ENCODE results near the gene AIG1.

The AIG1 gene

DNA sequence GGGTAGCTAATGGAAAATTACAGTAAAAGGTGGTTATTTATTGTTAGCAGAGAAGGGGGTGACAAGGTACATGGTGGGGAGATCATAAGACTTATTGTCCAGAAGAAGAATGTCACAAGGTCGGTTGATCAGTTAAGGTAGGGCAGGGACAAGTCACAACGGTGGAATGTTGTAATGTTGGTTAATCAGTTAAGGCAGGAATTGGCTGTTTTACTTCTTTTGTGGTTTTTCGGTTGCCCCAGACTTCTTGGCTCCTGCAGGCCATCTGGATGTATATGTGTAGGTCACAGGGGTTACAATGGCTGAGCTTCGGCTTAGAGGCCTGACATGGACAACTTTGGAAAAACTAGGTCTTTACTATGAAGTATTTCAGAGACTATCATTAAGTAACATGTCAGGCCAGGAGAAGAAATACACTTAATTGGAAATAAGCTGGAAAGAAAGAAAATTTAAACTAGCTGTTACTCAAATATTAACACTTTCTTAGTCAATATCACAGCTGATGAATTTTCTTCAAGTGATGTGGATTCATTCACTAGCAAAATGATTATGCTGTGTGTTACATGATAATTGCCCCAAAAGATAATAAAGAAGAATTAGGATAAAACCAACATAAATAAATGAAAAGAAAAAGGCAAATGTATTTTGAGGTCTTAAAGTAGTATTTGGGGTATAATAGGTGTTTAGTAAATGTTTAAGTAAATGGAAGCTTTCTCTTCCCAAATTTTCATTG lies 4.4 kb downstream of the AIG1 start:
- Histone ChIP-seq H4K20me1 (ENCODE audit: insufficient read depth) (no peaks in the 10 kb centered on the region), H3K27me3 (ENCODE audit: insufficient read depth, low read depth) (no peaks in the 10 kb centered on the region), H3K36me3 (ENCODE audit: insufficient read depth) (no peaks in the 10 kb centered on the region), H3K79me2 (ENCODE audit: insufficient read depth, low read depth) (no peaks in the 10 kb centered on the region), H2AFZ (ENCODE audit: low read depth) (no peak overlapping the region), H3K4me3 (IDR thresholded peaks at IDR 0.05; ENCODE audit: insufficient read depth, low read depth, low read length) (no peak overlapping the region), H3K4me2 (no peak overlapping the region), H3K9ac (no peak overlapping the region), H3K4me1 (ENCODE audit: low read depth, poor library complexity, severe bottlenecking) (peaks cover 9% of the 10 kb centered on the region), H3K27ac (no peak overlapping the region)
- TF ChIP-seq, protein P1, sequence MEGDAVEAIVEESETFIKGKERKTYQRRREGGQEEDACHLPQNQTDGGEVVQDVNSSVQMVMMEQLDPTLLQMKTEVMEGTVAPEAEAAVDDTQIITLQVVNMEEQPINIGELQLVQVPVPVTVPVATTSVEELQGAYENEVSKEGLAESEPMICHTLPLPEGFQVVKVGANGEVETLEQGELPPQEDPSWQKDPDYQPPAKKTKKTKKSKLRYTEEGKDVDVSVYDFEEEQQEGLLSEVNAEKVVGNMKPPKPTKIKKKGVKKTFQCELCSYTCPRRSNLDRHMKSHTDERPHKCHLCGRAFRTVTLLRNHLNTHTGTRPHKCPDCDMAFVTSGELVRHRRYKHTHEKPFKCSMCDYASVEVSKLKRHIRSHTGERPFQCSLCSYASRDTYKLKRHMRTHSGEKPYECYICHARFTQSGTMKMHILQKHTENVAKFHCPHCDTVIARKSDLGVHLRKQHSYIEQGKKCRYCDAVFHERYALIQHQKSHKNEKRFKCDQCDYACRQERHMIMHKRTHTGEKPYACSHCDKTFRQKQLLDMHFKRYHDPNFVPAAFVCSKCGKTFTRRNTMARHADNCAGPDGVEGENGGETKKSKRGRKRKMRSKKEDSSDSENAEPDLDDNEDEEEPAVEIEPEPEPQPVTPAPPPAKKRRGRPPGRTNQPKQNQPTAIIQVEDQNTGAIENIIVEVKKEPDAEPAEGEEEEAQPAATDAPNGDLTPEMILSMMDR (conservative IDR thresholded peaks at IDR 0.05; ENCODE audit: low read depth, low read length): no peak

GRCh38 chr6:143068001-143068400 lies 7.3 kb downstream of the AIG1 start:
- no peak overlapping the region for H2AFZ ChIP-seq (ENCODE audit: low read depth)
- no peak overlapping the region for H3K27ac ChIP-seq
- TF ChIP-seq, protein P1 (conservative IDR thresholded peaks at IDR 0.05; ENCODE audit: low read depth, low read length): no peak
- H3K4me2 ChIP-seq: no peak overlapping the region
- no peaks in the 10 kb centered on the region for H4K20me1 ChIP-seq (ENCODE audit: insufficient read depth)
- no peaks in the 10 kb centered on the region for H3K79me2 ChIP-seq (ENCODE audit: insufficient read depth, low read depth)
- H3K36me3 ChIP-seq (ENCODE audit: insufficient read depth): no peaks in the 10 kb centered on the region
- no peaks in the 10 kb centered on the region for H3K4me1 ChIP-seq (ENCODE audit: low read depth, poor library complexity, severe bottlenecking)
- no peak overlapping the region for H3K9ac ChIP-seq
- H3K4me3 ChIP-seq (IDR thresholded peaks at IDR 0.05; ENCODE audit: insufficient read depth, low read depth, low read length): no peak overlapping the region
- no peaks in the 10 kb centered on the region for H3K27me3 ChIP-seq (ENCODE audit: insufficient read depth, low read depth)

DNA sequence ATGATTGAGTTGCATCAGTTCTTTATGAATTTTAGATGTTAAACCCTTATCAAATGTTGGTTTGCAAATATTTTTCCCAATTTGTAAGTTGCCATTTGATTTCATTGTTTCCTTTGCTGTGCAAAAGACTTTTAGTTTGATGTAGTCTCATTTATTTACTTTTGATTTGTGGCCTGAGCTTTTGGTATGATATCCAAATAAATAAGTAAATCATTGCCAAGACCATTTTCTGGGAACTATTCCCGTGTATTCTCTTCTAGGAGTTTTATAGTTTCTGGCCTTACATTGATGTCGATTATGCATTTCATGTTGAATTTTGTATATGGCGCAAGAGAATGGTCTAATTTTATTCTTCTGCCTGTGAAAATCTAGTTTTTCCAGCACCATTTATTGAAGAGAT lies 13.4 kb downstream of the AIG1 start:
- H4K20me1 ChIP-seq (ENCODE audit: insufficient read depth): no peaks in the 10 kb centered on the region
- no peaks in the 10 kb centered on the region for H3K79me2 ChIP-seq (ENCODE audit: insufficient read depth, low read depth)
- no peak overlapping the region for H3K4me2 ChIP-seq
- H3K9ac ChIP-seq: no peak overlapping the region
- H2AFZ ChIP-seq (ENCODE audit: low read depth): no peak overlapping the region
- TF ChIP-seq, protein P1 (conservative IDR thresholded peaks at IDR 0.05; ENCODE audit: low read depth, low read length): no peak
- H3K4me1 ChIP-seq (ENCODE audit: low read depth, poor library complexity, severe bottlenecking): no peaks in the 10 kb centered on the region
- H3K27ac ChIP-seq: no peak overlapping the region
- H3K27me3 ChIP-seq (ENCODE audit: insufficient read depth, low read depth): no peaks in the 10 kb centered on the region
- no peak overlapping the region for H3K4me3 ChIP-seq (IDR thresholded peaks at IDR 0.05; ENCODE audit: insufficient read depth, low read depth, low read length)
- H3K36me3 ChIP-seq (ENCODE audit: insufficient read depth): no peaks in the 10 kb centered on the region

DNA sequence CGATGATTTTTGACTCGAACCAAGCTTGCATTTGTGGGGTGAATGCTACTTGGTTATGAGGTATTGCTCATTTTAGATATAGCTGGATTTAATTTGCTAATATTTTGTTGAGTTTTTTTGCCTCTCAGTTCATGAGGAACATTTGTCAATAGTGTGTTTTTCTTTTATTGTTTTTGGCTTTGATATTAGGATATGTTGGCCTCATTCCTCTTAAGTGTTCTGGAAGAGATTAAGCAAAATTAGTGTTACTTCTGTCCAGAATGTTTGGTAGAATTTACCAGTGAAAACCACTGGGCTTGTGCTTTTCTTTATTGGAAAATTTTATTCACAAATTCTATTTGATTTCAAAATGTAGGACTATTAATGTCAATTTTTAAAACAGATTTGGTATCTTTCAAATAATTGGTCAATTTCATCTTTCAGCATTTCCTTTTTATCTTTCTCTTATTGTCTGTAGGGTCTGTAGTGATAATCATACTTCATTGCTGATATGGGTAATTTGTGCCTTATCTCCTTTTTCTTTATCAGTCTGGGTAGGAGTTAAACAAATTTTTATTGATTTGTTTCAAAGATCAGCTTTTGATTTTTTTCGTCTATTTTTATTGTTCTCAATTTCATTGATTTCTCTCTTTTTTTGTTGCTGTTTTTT lies 14.1 kb downstream of the AIG1 start:
- Histone ChIP-seq H4K20me1 (ENCODE audit: insufficient read depth) (no peaks in the 10 kb centered on the region), H3K4me3 (IDR thresholded peaks at IDR 0.05; ENCODE audit: insufficient read depth, low read depth, low read length) (no peak overlapping the region), H3K27ac (no peak overlapping the region), H3K4me1 (ENCODE audit: low read depth, poor library complexity, severe bottlenecking) (no peaks in the 10 kb centered on the region), H3K36me3 (ENCODE audit: insufficient read depth) (no peaks in the 10 kb centered on the region), H3K27me3 (ENCODE audit: insufficient read depth, low read depth) (no peaks in the 10 kb centered on the region), H3K4me2 (no peak overlapping the region), H3K79me2 (ENCODE audit: insufficient read depth, low read depth) (no peaks in the 10 kb centered on the region), H2AFZ (ENCODE audit: low read depth) (no peak overlapping the region), H3K9ac (no peak overlapping the region)
- TF ChIP-seq, protein P1 (conservative IDR thresholded peaks at IDR 0.05; ENCODE audit: low read depth, low read length): no peak
